ENCODE measurements around the gene APOD. TPM values are rescaled to one million over a fixed set of nuclear protein-coding genes. Genes with fewer than 3 reads are reported as not detected.

Gene APOD
- total and polyA plus RNA-seq, 2 of the 8 experiments (the other 6 are each of a cell fraction or from before 2014, with no cell fraction given): not detected

DNA sequence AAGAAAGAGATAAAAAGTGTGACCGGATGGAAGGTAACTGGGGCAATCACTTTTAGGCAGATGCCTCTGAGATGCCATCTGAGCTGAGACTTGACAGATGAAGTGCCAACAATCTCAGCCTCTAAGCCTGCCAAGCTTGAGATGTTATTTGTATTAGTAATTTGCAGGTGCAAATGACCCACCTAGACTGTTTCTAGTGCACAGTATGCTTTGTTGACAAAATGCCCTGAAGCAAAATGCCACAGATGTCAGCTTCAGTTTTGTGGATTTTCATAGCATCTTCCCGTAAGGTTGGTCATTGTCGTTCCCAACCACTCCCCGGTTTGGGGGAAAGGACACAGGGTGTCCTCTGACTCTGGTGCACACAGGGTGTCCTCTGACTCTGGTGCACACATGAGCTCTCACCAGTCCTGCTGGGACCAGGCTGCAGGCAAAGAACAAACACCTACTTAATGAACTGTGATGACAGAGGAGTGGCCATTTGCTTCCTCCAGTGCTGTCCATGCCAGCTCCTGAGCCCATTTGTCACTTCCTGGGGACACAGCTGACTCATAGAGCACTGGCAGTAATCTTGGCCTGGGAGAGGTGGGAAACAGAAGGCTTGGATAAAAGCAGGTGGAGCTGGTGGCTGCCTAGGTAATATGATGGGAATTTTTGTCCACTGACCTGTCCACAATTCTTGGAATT lies 23.9 kb downstream of the APOD start:
- Histone ChIP-seq H2BK20ac (ENCODE audit: low read length) (no peak overlapping the region), H3K36me3 (ENCODE audit: control insufficient read depth in 2 of 4, insufficient read depth in 4 of 4, low read length in 3 of 4) (no peaks in the 10 kb centered on the region), H3K9me3 (ENCODE audit: insufficient read depth in 2 of 2, low read depth in 1 of 2, low read length in 1 of 2) (no peaks in the 10 kb centered on the region), H3K4me1 (replicated peaks in 1 of 4; ENCODE audit: control insufficient read depth in 3 of 4, insufficient read depth in 4 of 4, low read length in 3 of 4) (peaks cover 0 to 3% (median under 1%) of the 10 kb centered on the region in 4 experiments; a peak in 1 of 7 replicates), H3K23ac (ENCODE audit: insufficient read length) (no peak overlapping the region), H3K27me3 (replicated peaks in 1 of 4; ENCODE audit: control insufficient read depth in 3 of 4, extremely low read depth in 1 of 4, insufficient read depth in 3 of 4, low read length in 3 of 4) (no peaks in the 10 kb centered on the region; a peak in 2 of 7 replicates), H3K23me2 (ENCODE audit: low read depth, low read length) (no peaks in the 10 kb centered on the region), H3K79me1 (ENCODE audit: low read depth, low read length) (no peaks in the 10 kb centered on the region), H4K20me1 (replicated peaks in 1 of 2; ENCODE audit: control insufficient read depth in 1 of 2, insufficient read depth in 2 of 2, low read length in 2 of 2) (no peaks in the 10 kb centered on the region), H3K27ac (ENCODE audit: low read depth, low read length) (no peak overlapping the region), H2BK12ac (ENCODE audit: low read depth, low read length) (peak overlapping the region; percentile 80; the same call in 1 of the 2 replicates), H4K8ac (ENCODE audit: extremely low read depth, insufficient read depth, low read length) (no peak overlapping the region), H3K18ac (ENCODE audit: extremely low read depth, low read length) (no peak overlapping the region), H3K4me2 (ENCODE audit: insufficient read depth in 1 of 2, low read depth in 2 of 2, low read length in 2 of 2) (no peak overlapping the region), H2BK5ac (ENCODE audit: low read depth, low read length) (no peak overlapping the region), H4K5ac (ENCODE audit: insufficient read length, low read depth, low read length) (no peak overlapping the region), H2AK5ac (ENCODE audit: low read depth, low read length) (no peak overlapping the region), H3K4ac (replicated peaks; ENCODE audit: insufficient read length, low read depth, low read length) (no peak overlapping the region), H2BK15ac (ENCODE audit: low read length) (no peak overlapping the region; the same call in 1 of the 2 replicates), H3K56ac (replicated peaks; ENCODE audit: insufficient read length, low read depth, low read length) (no peak overlapping the region), H3K79me2 (ENCODE audit: control insufficient read depth in 1 of 2, insufficient read depth in 2 of 2, low read length in 2 of 2) (no peaks in the 10 kb centered on the region), H3K14ac (ENCODE audit: insufficient read length) (no peak overlapping the region), H2AFZ (ENCODE audit: low read length) (no peak overlapping the region), H2BK120ac (replicated peaks; ENCODE audit: low read depth, low read length) (no peak overlapping the region), H3K9ac (replicated peaks in 1 of 4; ENCODE audit: extremely low read depth in 1 of 4, low read depth in 3 of 4, low read length in 3 of 4) (no peak overlapping the region), H3K4me3 (ENCODE audit: extremely low read depth in 1 of 4, insufficient read depth in 2 of 4, low read depth in 3 of 4, low read length in 4 of 4) (no peak overlapping the region), H4K91ac (replicated peaks; ENCODE audit: insufficient read length, low read length) (no peak overlapping the region)
- ChIA-PET POLR2A (ENCODE audit: partially characterized antibody) (interaction anchor here (1.0 kb wide), 1 partner anchor 289 kb away, joined by 3 read pairs; the partner anchor contains the start of gene XXYLT1), CTCF (ENCODE audit: partially characterized antibody) (interaction anchor here (0.9 to 1.7 kb wide), 5 partner anchors 16 to 296 kb away, joined by 3 to 5 read pairs (median 3); no protein-coding TSS in a partner anchor)
- WGBS, 2 experiments (ENCODE audit: extremely low coverage in 1 of 2, insufficient coverage in 1 of 2, insufficient read length in 1 of 2, insufficient replicate concordance in 2 of 2, low coverage in 1 of 2, low lambda C conversion rate in 2 of 2, missing lambda C conversion rate in 1 of 2): 89% methylated on average over 4 of the region's 4 CpGs; no CpG with 5 or more reads in 1 of the 2 experiments
- DNase-seq (ENCODE audit: low read depth in 1 of 2, low spot score in 2 of 2): no peak
- FAIRE-seq: no peak
- TF ChIP-seq E2F6 (IDR thresholded peaks at IDR 0.05): no peak
- no peak for TF ChIP-seq JUN (IDR thresholded peaks at IDR 0.05; ENCODE audit: low read depth, low read length)
- TF ChIP-seq KDM4A (IDR thresholded peaks at IDR 0.05; ENCODE audit: low read depth, low read length, severe bottlenecking): no peak
- no peak for TF ChIP-seq HDAC6 (IDR thresholded peaks at IDR 0.05; ENCODE audit: low read depth, low read length)
